IPS DF 19.7 (cell line): ENCODE data around the gene PFDN6.

ENCODE experiments used
- DNase-seq: peaks from one replicate; pipeline ENCODE4 v3.0.0-alpha.2; 2013; ENCODE audit warnings: low read depth, low spot score

The PFDN6 gene

GRCh38 chr6:33316603-33317418, 27.4 kb downstream of the PFDN6 start:
- DNase-seq: no peak

DNA sequence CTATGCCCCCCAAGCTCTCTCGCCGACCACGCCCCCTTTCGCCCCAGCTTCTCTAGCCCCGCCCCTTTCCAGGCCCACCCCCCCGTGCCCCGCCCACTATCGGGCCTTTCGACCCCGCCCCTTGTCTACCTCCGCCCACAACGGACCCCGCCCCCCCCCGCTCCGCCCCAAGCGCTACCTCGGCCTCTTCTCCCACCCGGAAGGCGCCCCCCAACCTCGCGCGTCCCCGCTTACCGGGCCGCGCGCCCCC, 27.9 kb downstream of the PFDN6 start:
- no peak for DNase-seq

DNA sequence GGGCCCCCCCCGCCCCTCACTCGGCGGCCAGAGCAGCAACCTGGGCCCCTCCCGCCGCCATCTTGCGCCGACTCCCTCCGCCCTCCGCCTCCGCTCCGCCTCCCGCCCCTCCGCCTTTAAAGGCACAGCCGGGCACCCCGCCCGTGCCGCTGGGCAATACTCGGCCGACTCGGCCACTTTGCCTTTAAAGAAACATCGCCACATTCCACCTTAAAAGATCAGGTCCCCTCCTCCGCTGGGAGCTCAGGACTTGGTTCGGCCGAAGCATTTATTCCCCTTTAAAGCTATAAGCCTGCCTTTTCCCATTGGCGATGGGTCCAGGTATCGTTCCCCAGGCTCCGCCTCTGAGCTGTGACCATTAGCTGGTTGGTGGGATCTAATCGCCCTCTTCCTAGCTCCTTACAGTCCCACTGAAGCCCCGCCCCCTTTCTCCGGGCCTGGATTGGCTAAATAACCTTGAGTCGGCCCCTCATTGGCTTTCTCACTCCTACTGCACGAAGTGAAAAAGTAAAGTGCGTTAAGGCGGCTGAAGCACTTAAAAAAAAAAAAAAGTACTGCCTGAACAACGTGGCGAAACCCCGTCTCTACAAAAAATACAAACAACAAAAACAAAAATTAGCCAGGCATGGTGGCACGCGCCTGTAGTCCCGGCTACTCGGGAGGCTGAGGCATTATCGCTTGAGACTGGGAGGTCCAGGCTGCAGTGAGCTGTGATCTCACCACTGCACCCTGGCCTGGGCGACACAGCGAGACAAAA, 28.4 kb downstream of the PFDN6 start, which contains the start of gene ZBTB22:
Gene ZBTB22, minus strand, starts transcription at position 76 of the 757 bp plus-strand sequence. CDS start 828 bp downstream, outside the sequence.
- peak; percentile 94 for DNase-seq

DNA sequence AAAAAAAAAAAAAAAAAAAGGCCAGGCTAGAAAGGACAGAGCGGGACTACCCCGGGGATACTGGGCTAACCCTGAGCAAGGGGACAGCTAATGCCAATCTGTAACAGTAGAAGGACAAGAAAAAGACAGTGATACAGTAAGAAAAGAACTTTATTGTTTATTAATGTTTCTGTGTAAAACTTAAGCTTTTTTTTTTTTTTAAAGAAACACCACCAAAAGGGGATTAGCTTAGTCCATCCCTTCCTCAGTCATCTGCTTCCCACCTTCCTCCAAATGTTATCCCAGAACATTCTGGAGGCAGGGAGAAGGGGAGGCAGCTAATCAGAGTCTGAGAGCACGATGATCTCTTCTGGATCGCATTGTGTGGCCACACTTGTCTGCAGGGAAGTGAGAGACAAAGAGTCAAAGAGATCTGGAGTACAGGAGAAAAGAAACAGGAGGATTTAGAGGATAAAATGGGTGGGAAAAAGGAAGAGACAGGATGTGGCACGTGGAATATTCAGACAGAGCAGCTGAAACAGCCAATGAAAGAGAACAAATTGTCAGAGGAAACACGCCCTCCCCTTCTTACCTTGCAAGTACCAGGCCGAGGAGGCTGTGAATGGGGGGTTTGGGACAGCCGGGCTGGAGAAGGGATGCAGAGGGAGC, 29.1 kb downstream of the PFDN6 start:
- no peak for DNase-seq

DNA sequence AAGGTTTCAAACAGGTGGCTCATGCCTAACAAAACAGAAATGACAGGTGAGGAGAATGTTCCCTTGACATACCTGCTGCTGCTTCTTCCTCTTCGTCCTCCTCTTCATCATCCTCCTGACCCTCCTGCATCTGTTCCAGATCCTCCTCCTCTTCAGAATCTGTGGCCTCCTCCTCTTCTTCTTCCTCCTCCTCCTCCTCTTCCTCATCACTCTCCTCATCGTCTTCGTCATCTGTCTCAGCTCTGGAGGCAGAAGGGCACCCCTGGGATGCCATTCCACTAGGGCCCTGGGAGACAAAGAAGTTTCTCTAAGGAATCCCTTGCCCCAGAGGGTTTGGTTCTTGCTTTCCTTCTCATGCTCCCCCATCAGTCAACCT, 30.5 kb downstream of the PFDN6 start:
- no peak for DNase-seq

DNA sequence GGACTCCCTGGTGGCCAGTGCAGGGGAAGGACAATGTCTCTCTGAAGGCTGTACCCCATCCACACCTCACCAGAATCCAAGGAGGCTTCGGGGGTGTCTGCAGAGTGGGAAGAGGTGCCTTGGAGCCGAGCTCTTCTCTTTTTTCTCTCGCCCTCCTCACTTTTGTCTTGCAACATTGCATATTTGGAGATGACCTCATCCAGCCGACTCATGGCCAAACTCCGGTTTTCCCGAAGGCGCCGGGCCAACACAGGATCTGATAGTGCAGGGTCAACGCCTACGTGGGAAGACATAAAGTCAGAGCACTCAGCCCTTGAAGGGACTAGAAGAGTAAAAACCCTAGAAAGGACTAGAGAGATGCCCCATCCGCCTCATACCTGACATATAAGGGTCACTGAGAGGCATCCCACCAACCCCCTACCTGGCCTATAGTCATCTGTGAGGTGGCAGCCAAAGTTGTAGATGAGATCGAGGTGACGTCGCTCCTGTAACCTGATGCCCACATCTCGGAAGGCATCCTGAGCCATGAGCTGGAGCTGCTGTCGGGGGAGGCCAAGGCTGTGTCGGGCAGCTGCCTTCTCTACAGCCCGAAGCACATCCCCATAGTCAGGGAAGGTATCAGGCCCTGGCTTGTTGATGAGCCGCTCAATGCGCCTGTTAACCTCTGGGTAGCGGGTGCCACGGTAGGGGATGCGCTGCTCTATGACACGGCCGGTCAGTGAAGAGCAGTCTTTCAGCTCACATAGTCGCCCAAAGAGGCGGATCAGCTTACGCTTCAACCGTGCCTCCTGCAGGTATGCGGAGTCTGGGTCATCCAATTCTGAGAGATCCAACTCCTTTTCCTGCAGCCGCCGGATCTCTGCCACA, 31.1 kb downstream of the PFDN6 start:
- DNase-seq: no peak

GRCh38 chr6:33321227-33321626, 31.8 kb downstream of the PFDN6 start:
- DNase-seq: no peak

- DNase-seq: no peak
These were observed 34.2 kb downstream of the PFDN6 start for GRCh38 chr6:33323623-33323948.

DNA sequence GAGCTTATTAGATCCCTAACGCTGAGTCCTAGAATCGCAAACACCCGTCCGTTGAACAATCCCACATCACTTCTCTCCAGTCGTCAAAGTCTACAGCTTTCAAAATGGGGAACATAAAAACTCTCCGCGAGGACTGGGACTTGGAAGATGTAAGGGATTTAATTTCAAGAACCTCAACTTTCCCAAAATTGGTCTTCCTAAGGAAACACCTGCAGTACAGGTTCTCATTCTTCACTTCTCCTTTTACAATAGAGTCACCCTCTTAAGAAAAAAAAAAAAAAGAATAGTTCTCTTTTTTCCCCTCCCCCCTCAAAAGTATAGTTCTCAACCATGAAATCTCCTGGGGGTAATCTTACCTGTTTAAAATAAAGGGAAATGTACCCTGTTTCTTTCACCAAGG, 34.7 kb downstream of the PFDN6 start:
- no peak for DNase-seq

DNA sequence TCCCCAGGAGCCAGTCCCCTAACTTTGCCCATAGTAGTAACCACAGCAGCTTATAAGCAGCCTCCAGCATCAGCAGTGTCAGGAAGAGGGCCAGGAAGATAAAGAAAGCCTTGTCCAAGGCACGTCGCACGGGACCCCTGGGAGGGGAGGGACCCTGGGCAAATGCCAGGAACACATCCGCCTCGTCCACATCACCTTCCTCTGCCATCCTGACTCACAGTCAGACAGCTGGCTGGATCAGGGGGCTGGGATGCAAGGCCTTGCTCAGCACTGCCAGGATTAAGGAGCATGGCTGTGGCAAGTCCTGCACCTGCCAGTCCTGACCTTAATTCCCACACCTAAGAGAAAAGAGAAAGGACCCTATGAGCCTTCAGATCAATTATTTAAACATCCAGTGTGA, 39.7 kb downstream of the PFDN6 start:
- DNase-seq: no peak

GRCh38 chr6:33330736-33331135, 41.3 kb downstream of the PFDN6 start:
- DNase-seq: no peak

DNA sequence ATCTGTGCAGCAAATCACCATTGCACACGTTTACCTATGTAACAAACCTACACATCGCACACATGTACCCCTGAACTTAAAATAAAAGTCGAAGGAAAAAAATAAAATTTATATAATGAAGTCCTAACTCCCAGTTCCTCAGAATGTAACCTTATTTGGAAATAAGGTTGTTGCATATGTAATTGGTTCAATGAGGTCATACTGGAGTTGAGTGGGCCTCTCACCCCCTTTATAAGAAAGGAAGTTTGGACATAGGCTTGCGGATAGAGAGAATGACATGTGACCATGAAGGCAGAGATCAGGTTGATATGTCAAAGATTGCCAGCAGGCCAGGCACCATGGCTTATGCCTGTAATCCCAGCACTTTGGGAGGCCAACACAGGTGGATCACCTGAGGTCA, 44.3 kb downstream of the PFDN6 start:
- DNase-seq: no peak

DNA sequence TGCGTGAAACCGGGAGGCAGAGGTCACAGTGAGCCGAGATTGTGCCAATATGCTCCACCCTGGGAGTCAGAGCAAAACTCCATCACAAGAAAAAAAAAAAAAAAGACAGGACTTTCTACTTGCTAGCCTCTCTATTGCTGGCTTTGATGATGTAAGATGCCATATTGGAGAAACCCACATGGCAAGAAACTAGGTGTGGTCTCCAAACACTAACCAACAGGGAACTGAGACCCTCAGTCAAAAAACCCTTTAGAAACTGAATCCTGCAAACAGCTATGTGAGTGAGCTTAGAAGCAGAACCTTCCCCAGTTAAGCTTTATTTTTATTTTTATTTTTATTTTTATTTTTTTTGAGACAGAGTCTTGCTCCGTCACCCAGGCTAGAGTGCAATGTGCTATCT, 46.5 kb downstream of the PFDN6 start:
- DNase-seq: no peak

GRCh38 chr6:33336495-33336894, 47.1 kb downstream of the PFDN6 start:
- DNase-seq: no peak

DNA sequence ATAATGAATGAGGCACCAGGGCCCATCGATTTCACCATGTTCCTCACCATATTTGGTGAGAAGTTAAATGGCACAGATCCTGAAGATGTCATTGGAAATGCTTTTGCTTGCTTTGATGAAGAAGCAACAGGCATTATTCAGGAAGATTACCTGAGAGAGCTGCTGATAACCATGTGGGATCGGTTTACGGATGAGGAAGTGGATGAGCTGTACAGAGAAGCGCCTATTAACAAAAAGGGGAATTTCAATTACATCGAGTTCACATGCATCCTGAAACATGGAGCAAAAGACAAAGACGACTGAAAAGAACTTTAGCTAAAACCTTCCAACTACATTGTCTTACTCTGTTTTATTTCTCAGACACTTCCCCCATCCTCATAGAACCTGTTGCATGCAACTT, 49.8 kb downstream of the PFDN6 start:
- no peak for DNase-seq
